Liver (tissue), 9 donors: ENCODE data around the gene DEPDC5. TPM values are rescaled to one million over a fixed set of nuclear protein-coding genes. Genes with fewer than 3 reads are reported as not detected.

Experiments used
- DNase-seq: peaks from one replicate; pipeline ENCODE4 v3.0.0-alpha.2; 2017; ENCODE audit warnings: low spot score
- H3K27ac ChIP-seq, 2 donors: one replicate each; pipeline ENCODE4 v1.7.0; 2013; ENCODE audit warnings: inconsistent platforms in 2 of 2, low read length in 2 of 2, control low read depth in 1 of 2, low read depth in 1 of 2, mild to moderate bottlenecking in 1 of 2
- H3K27me3 ChIP-seq, 4 donors: one replicate each; pipeline versions ENCODE4 v1.6.1 to v1.7.0; 2013; ENCODE audit warnings: low read length in 3 of 4, inconsistent platforms in 1 of 4, mild to moderate bottlenecking in 1 of 4, moderate library complexity in 1 of 4; ENCODE audit not compliant: control insufficient read depth in 4 of 4, insufficient read depth in 4 of 4
- H3K36me3 ChIP-seq, 4 donors: one replicate each; pipeline versions ENCODE4 v1.6.1 to v1.7.0; 2013; ENCODE audit warnings: low read length in 3 of 4, mild to moderate bottlenecking in 3 of 4, low read depth in 1 of 4, moderate library complexity in 1 of 4; ENCODE audit not compliant: control insufficient read depth in 4 of 4, insufficient read depth in 3 of 4
- H3K4me1 ChIP-seq, 4 donors: one replicate each; pipeline versions ENCODE4 v1.6.1 to v1.7.0; 2013; ENCODE audit warnings: low read length in 3 of 4, mild to moderate bottlenecking in 3 of 4, moderate library complexity in 1 of 4; ENCODE audit not compliant: control insufficient read depth in 4 of 4, insufficient read depth in 4 of 4
- H3K4me3 ChIP-seq, 3 donors: one replicate each; pipeline versions ENCODE4 v1.6.1 to v1.7.0; 2013; ENCODE audit warnings: low read length in 3 of 3, control low read depth in 1 of 3, low read depth in 1 of 3, mild to moderate bottlenecking in 1 of 3
- H3K9ac ChIP-seq, 2 donors: one replicate each; pipeline ENCODE4 v1.7.0; 2013; ENCODE audit warnings: low read length in 2 of 2, mild to moderate bottlenecking in 2 of 2, moderate library complexity in 2 of 2, control low read depth in 1 of 2, low read depth in 1 of 2
- H3K9me3 ChIP-seq, 4 donors: one replicate each; pipeline versions ENCODE4 v1.6.1 to v1.7.0; 2013; ENCODE audit warnings: low read length in 3 of 4; ENCODE audit not compliant: control insufficient read depth in 4 of 4
- ATF3 ChIP-seq: IDR thresholded peaks from 2 replicates; pipeline ENCODE4 v1.6.1; 2016; ENCODE audit warnings: antibody characterized with exemption
- CTCF ChIP-seq: fragments of 150-350 bp; IDR thresholded peaks from 2 replicates; pipeline ENCODE4 v1.5.1; 2017; ENCODE audit warnings: improper control_type of control experiment, low read depth, low read length; ENCODE audit not compliant: missing input control
- EGR1 ChIP-seq, 2 donors: IDR thresholded peaks; 2 replicates each; pipeline ENCODE4 v1.6.1; 2016 to 2018; ENCODE audit warnings: antibody characterized with exemption in 2 of 2, low read depth in 2 of 2
- FOXA1 ChIP-seq: IDR thresholded peaks from 2 replicates; pipeline ENCODE4 v1.6.1; 2016; ENCODE audit warnings: antibody characterized with exemption
- FOXA2 ChIP-seq: IDR thresholded peaks from 2 replicates; pipeline ENCODE4 v1.6.1; 2016; ENCODE audit warnings: antibody characterized with exemption
- GABPA ChIP-seq, 2 donors: IDR thresholded peaks in 1 of 2; conservative IDR thresholded peaks in 1 of 2; 2 replicates each; pipeline ENCODE4 v1.6.1; 2016; ENCODE audit warnings: antibody characterized with exemption in 2 of 2, mild to moderate bottlenecking in 1 of 2, moderate library complexity in 1 of 2
- HNF4A ChIP-seq, 2 donors: conservative IDR thresholded peaks; 2 replicates each; pipeline ENCODE4 v1.6.1; 2016; ENCODE audit warnings: antibody characterized with exemption in 2 of 2, mild to moderate bottlenecking in 2 of 2
- HNF4G ChIP-seq: IDR thresholded peaks from 2 replicates; pipeline ENCODE4 v1.6.1; 2016; ENCODE audit warnings: antibody characterized with exemption
- JUND ChIP-seq, 2 donors: IDR thresholded peaks; 2 replicates each; pipeline ENCODE4 v1.6.1; 2016; ENCODE audit warnings: antibody characterized with exemption in 2 of 2
- MAX ChIP-seq: IDR thresholded peaks from 2 replicates; pipeline ENCODE4 v1.6.1; 2016; ENCODE audit warnings: antibody characterized with exemption
- NR2F2 ChIP-seq: IDR thresholded peaks from 2 replicates; pipeline ENCODE4 v1.6.1; 2016; ENCODE audit warnings: antibody characterized with exemption
- RAD21 ChIP-seq, 2 donors: IDR thresholded peaks; 2 replicates each; pipeline ENCODE4 v1.6.1; 2016; ENCODE audit warnings: antibody characterized with exemption in 2 of 2, mild to moderate bottlenecking in 2 of 2
- RXRA ChIP-seq, 2 donors: IDR thresholded peaks; 2 replicates each; pipeline ENCODE4 v1.6.1; 2017 to 2018; ENCODE audit warnings: antibody characterized with exemption in 2 of 2, mild to moderate bottlenecking in 1 of 2
- SP1 ChIP-seq: IDR thresholded peaks from 2 replicates; pipeline ENCODE4 v1.6.1; 2018; ENCODE audit warnings: antibody characterized with exemption, mild to moderate bottlenecking
- TAF1 ChIP-seq: conservative IDR thresholded peaks from 2 replicates; pipeline ENCODE4 v1.6.1; 2016; ENCODE audit warnings: antibody characterized with exemption, mild to moderate bottlenecking
- YY1 ChIP-seq: IDR thresholded peaks from 2 replicates; pipeline ENCODE4 v1.6.1; 2016; ENCODE audit warnings: antibody characterized with exemption, mild to moderate bottlenecking
- ZBTB33 ChIP-seq: IDR thresholded peaks from 2 replicates; pipeline ENCODE4 v1.6.1; 2016; ENCODE audit warnings: antibody characterized with exemption
- WGBS: extraction: QIAGEN DNeasy Blood & Tissue Kit; methylation state at CpG from one replicate; pipeline ENCODE4 v1.1.7; 2013; 5-methylcytosine and 5-hydroxymethylcytosine counted together
- polyA plus RNA-seq, 2 donors: library from polyadenylated mRNA; stranded (reverse) in 1 of 2; unstranded in 1 of 2; fragments of 200-250 nt in 1 of 2; fragments of >200 nt in 1 of 2; fragmentation: Nextera tagmentation in 1 of 2; extraction: Ambion mirVana in 1 of 2; gene quantifications; one replicate each; pipeline versions ENCODE4 v1.2.1 to v1.2.3, GENCODE V29; 2013 to 2015
- total RNA-seq, 2 donors: library from RNA; depleted of rRNA; stranded (reverse); fragments of >200 nt; gene quantifications; one replicate each; pipeline ENCODE4 v1.2.3, GENCODE V29; 2014
- TF ChIP-seq, protein P1 (sequence below): IDR thresholded peaks from 2 replicates; pipeline ENCODE4 v1.6.1; 2016; ENCODE audit warnings: antibody characterized with exemption, mild to moderate bottlenecking
- donor health status: healthy.
- donor health status: healthy.
- donor health status: healthy.
- donor health status: healthy.
- donor health status: healthy.

Gene DEPDC5
- total and polyA plus RNA-seq, 4 donors, result 5.5 to 19.4 (median 12.6) TPM

DNA sequence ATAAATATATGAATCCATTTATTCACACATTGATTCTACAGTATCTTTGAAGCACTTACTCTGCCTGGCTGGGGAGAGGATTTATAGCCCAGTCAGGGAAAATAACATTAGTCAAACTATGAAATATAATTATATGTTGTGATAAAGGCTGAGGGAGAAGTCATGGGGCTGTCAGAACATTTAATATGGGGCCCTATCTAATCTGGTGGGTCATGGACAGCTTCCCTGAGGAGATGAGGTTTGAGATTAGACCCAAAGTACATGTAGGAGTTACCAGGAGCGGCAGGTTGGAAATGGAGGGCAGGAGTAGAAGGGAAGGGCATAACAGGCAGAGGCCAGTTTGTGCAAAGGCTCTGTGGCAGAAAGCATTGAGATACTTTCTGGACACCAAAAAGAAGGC lies 86.2 kb downstream of the DEPDC5 start:
- H3K4me3 ChIP-seq, result no peak overlapping the region
- H3K4me1 ChIP-seq, result peaks cover 0 to 6% (median 0%) of the 10 kb centered on the region in 4 donors
- DNase-seq, result no peak
- H3K9me3 ChIP-seq, result no peaks in the 10 kb centered on the region
- H3K9ac ChIP-seq, result no peak overlapping the region
- no peak overlapping the region for H3K27ac ChIP-seq
- 98% methylated on average over 1 of the region's 1 CpG for WGBS
- TF ChIP-seq SP1 (no peak), ATF3 (no peak), RXRA (IDR thresholded peaks at IDR 0.05) (no peak), FOXA1 (no peak), GABPA (IDR thresholded peaks at IDR 0.05 in 1 of 2, conservative IDR thresholded peaks at IDR 0.05 in 1 of 2) (no peak), CTCF (no peak)
- no peaks in the 10 kb centered on the region for H3K27me3 ChIP-seq
- H3K36me3 ChIP-seq, result peaks cover 7 to 50% (median 35%) of the 10 kb centered on the region in 4 donors

DNA sequence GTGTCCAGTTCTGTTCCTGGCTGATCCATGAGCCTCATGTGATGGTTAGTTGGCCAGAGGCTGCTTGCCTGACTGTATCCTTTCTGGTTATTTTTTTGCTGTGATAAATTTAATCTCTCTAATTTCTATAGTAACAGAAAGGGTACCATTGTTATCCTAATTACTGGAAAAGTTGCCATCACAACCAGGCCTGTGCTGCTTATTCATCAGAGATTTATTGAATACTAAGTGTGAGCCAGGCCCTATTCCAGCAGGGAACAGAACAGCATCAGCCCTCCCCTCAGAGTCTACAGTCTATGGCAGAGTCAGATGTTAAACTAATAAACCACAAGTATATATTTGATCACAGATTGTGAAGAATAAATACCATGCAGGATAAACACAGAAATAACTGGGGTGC lies 86.8 kb downstream of the DEPDC5 start:
- Histone ChIP-seq H3K4me1 (peaks cover 0 to 4% (median 0%) of the 10 kb centered on the region in 4 donors), H3K27me3 (no peaks in the 10 kb centered on the region), H3K27ac (no peak overlapping the region), H3K36me3 (peaks cover 10 to 56% (median 37%) of the 10 kb centered on the region in 4 donors), H3K9ac (no peak overlapping the region), H3K9me3 (no peaks in the 10 kb centered on the region), H3K4me3 (no peak overlapping the region)
- TF ChIP-seq EGR1 (IDR thresholded peaks at IDR 0.05; ENCODE audit: low read depth in 2 of 2) (no peak), GABPA (IDR thresholded peaks at IDR 0.05 in 1 of 2, conservative IDR thresholded peaks at IDR 0.05 in 1 of 2) (no peak), TAF1 (no peak), SP1 (no peak), YY1 (no peak), FOXA1 (no peak), FOXA2 (no peak), ATF3 (no peak), MAX (no peak), HNF4A (conservative IDR thresholded peaks at IDR 0.05) (no peak), ZBTB33 (no peak), CTCF (no peak), NR2F2 (no peak), RXRA (IDR thresholded peaks at IDR 0.05) (no peak), RAD21 (IDR thresholded peaks at IDR 0.05) (no peak), JUND (IDR thresholded peaks at IDR 0.05) (no peak), HNF4G (no peak)
- TF ChIP-seq, protein P1, sequence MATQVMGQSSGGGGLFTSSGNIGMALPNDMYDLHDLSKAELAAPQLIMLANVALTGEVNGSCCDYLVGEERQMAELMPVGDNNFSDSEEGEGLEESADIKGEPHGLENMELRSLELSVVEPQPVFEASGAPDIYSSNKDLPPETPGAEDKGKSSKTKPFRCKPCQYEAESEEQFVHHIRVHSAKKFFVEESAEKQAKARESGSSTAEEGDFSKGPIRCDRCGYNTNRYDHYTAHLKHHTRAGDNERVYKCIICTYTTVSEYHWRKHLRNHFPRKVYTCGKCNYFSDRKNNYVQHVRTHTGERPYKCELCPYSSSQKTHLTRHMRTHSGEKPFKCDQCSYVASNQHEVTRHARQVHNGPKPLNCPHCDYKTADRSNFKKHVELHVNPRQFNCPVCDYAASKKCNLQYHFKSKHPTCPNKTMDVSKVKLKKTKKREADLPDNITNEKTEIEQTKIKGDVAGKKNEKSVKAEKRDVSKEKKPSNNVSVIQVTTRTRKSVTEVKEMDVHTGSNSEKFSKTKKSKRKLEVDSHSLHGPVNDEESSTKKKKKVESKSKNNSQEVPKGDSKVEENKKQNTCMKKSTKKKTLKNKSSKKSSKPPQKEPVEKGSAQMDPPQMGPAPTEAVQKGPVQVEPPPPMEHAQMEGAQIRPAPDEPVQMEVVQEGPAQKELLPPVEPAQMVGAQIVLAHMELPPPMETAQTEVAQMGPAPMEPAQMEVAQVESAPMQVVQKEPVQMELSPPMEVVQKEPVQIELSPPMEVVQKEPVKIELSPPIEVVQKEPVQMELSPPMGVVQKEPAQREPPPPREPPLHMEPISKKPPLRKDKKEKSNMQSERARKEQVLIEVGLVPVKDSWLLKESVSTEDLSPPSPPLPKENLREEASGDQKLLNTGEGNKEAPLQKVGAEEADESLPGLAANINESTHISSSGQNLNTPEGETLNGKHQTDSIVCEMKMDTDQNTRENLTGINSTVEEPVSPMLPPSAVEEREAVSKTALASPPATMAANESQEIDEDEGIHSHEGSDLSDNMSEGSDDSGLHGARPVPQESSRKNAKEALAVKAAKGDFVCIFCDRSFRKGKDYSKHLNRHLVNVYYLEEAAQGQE, result no peak
- DNase-seq, result no peak
